GM12878 (cell line): ENCODE data around the gene LAMA5.

ENCODE experiments used
- BRCA1 ChIP-seq: IDR thresholded peaks from 2 replicates; pipeline ENCODE4 v1.6.1; 2011; ENCODE audit warnings: low read depth, low read length, improper control_type of control experiment
- CBX3 ChIP-seq: fragments of 200-600 bp; sonication (generic); IDR thresholded peaks from 2 replicates; pipeline ENCODE4 v1.6.1; 2016; ENCODE audit warnings: low read depth, borderline replicate concordance
- CTCF ChIP-seq, 3 experiments: IDR thresholded peaks in 2 of 3; conservative IDR thresholded peaks in 1 of 3; 2 replicates each; pipeline ENCODE4 v1.5.1; 2011; ENCODE audit warnings: low read depth in 3 of 3, low read length in 3 of 3, mild to moderate bottlenecking in 3 of 3, control low read depth in 2 of 3, moderate library complexity in 2 of 3, inconsistent platforms in 1 of 3, mixed read lengths in 1 of 3; ENCODE audit not compliant: control insufficient read depth in 2 of 3, insufficient read depth in 1 of 3; ENCODE audit errors: extremely low read depth in 1 of 3
- NBN ChIP-seq: fragments of 450-650 bp; IDR thresholded peaks from 2 replicates; pipeline ENCODE4 v1.6.1; 2016
- NFIC ChIP-seq: IDR thresholded peaks from 2 replicates; pipeline ENCODE4 v1.6.1; 2012; ENCODE audit warnings: low read depth, mild to moderate bottlenecking, inconsistent platforms, low read length, moderate library complexity
- NR2C2 ChIP-seq: IDR thresholded peaks from 2 replicates; pipeline ENCODE4 v1.6.1; 2011; ENCODE audit warnings: borderline replicate concordance, low read depth; ENCODE audit not compliant: control insufficient read depth, insufficient read length
- NRF1 ChIP-seq: conservative IDR thresholded peaks from 2 replicates; pipeline ENCODE4 v1.6.1; 2011; ENCODE audit warnings: mild to moderate bottlenecking, low read depth, low read length, improper control_type of control experiment
- POLR2AphosphoS5 ChIP-seq: IDR thresholded peaks from 2 replicates; pipeline ENCODE4 v1.6.1; 2011; ENCODE audit warnings: mild to moderate bottlenecking, low read length, inconsistent platforms
- RAD21 ChIP-seq: IDR thresholded peaks from 2 replicates; pipeline ENCODE4 v1.6.1; 2011; ENCODE audit warnings: mild to moderate bottlenecking, low read depth, low read length, moderate library complexity; ENCODE audit not compliant: insufficient read depth
- SMC3 ChIP-seq: IDR thresholded peaks from 2 replicates; pipeline ENCODE4 v1.6.1; 2011; ENCODE audit warnings: low read length, improper control_type of control experiment, borderline replicate concordance
- SREBF1 ChIP-seq: IDR thresholded peaks from 2 replicates; pipeline ENCODE4 v1.6.1; 2012; ENCODE audit warnings: mild to moderate bottlenecking, low read length
- SREBF2 ChIP-seq: IDR thresholded peaks from 2 replicates; pipeline ENCODE4 v1.6.1; 2012; ENCODE audit warnings: mild to moderate bottlenecking, low read length
- TCF7 ChIP-seq: IDR thresholded peaks from 2 replicates; pipeline ENCODE4 v1.6.1; 2014; ENCODE audit warnings: antibody characterized with exemption, borderline replicate concordance
- USF2 ChIP-seq: IDR thresholded peaks from 2 replicates; pipeline ENCODE4 v1.6.1; 2011; ENCODE audit warnings: low read depth, low read length, improper control_type of control experiment, borderline replicate concordance

GRCh38 chr20:62369815-62370114, 2.7 kb upstream of the LAMA5 start:
- TF ChIP-seq CTCF (IDR thresholded peaks at IDR 0.05 in 2 of 3, conservative IDR thresholded peaks at IDR 0.05 in 1 of 3; ENCODE audit: control insufficient read depth in 2 of 3, extremely low read depth in 1 of 3, insufficient read depth in 1 of 3, low read depth in 3 of 3, low read length in 3 of 3) (no peak), NRF1 (no peak), POLR2AphosphoS5 (no peak), RAD21 (no peak), SREBF1 (no peak), NBN (no peak), SMC3 (no peak), TCF7 (no peak), NR2C2 (no peak), NFIC (no peak), SREBF2 (no peak), CBX3 (no peak), USF2 (no peak), BRCA1 (no peak)
